IPS-NIHi11 (cell line): ENCODE data around the gene MAST4.

Source experiments
- DNase-seq: peaks from one replicate; pipeline ENCODE4 v3.0.0; 2012; ENCODE audit warnings: mixed read lengths, low spot score

MAST4 gene

GRCh38 chr5:66874004-66874403, 277.8 kb downstream of the MAST4 start:
- DNase-seq = no peak

DNA sequence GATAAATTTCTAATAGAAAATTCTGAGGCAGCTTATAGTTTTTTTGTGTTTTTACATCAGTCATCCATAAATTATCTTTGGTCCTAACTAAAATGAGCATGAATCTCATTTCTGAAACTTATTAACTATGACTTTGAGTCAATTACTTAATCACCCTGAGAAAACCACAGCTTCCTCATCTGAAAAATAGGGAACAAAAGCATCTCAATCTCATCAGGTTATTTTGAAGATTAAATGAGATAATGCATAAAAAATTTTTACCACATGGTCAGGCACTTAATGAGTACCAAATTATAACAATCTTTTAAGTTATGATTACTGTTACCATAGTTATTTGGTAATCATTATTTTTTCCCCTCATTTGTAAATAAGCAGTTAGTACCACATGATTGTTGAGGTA, 279.1 kb downstream of the MAST4 start:
- no peak for DNase-seq

DNA sequence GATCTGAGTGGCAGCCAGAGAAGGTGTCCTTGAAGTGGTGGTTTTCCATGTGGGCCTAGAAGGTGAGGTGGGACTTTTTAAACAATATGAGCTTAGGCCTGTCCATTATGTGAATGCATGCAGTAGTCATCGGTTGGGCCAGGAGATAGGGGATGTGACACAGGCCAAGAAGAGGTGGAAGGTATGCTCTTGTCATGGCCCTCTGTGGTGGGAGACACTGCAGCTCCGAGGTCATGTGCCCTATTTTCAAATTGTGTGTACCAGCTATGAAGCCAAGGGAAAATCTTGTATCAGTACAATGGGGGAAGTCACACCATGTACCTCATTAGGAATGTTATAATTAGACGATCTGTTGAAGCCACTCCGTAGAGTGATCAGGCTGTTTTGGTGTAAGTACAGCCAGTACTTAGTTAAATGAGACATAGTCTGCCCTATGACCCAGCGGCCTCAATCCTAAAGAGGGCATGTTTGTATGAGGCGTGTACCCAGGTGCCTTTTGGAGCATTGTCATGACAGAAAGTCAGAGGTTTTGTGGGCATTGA, 280.1 kb downstream of the MAST4 start:
- no peak for DNase-seq

GRCh38 chr5:66877843-66878242, 281.6 kb downstream of the MAST4 start:
- no peak for DNase-seq

- DNase-seq = no peak
Measured at GRCh38 chr5:66880401-66880800, 284.2 kb downstream of the MAST4 start.

DNA sequence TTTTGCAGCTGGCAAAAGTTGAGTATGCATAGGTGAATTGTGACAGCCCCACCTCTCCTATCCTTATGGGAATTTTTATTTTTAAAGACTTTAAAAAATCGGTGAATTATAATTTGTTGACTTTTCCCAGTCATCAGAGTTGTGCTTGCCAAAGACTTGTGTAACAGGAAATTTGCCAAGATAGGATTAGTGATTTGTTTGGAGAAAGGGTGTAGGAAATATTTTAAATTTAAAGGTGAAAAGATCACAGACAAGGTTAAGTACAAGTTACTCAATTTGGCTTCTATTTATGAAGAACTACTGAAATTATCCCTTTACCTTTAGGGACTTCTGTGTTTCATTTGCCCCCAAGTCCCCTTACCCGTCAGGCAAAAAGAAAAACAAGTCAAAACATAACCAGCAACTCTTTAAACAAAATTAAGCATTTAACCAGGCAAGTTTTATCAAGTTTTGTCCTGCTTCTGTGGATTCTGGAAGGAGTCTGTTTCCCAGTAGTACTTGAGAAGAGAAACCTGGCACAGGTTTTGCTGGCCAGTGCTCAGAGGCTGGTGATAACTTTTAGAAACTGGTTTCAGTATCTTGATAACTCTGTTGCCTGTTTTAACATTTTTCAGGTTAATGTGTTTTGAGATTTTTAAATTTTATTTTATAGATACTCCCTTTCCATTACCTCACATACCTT, 285.4 kb downstream of the MAST4 start:
- no peak for DNase-seq

GRCh38 chr5:66882606-66883227, 286.5 kb downstream of the MAST4 start:
- no peak for DNase-seq

DNA sequence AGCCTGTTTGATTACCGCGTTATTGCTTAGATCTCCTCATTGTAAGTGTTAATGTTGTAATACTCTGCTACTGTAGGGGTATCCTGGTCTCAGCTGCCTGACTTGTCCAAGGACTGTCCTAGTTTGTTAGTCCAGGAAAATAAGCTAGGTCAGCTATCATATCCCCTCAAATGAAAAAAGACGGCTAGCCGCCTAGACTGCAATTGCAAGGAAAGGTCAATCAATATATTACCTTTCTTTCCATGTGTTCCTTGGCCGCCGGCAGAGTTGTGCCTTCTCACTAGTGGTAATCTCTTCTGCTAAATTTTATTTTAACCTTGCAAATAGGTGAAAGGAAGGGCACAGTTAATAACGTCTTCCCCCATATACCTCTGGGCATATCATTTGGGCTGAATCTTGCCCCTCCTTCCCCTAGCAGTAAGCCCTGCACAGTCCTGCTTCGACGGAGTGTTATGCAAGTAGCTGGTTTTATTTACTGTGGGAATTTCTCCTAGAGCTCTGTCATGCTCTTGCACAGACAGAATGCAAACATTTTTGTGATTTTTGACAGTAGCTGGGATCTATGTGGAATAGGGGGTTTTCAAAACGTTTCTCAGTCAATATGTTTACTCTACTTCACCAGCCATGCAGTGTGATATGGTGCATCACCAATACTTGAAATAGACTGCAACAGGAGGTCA, 288.5 kb downstream of the MAST4 start:
- no peak for DNase-seq

DNA sequence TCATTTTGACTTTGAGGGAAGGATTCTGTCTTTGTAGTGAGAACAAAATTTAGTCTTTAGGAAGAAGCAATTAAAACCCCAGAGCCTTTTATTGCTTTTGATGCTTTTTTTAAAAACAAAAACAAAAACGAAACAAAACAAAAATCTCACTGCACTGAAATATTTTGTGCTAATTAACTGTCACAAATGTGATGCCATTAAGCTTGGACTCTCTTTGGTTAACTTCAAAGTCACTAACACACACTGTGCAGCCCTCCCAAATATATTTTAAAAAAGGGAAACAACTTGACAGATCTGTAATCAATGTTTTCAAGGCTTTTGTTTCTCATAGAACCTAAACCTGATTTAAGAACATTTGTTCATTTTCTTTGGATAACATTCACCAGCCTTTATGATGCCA, 290.7 kb downstream of the MAST4 start:
- no peak for DNase-seq

DNA sequence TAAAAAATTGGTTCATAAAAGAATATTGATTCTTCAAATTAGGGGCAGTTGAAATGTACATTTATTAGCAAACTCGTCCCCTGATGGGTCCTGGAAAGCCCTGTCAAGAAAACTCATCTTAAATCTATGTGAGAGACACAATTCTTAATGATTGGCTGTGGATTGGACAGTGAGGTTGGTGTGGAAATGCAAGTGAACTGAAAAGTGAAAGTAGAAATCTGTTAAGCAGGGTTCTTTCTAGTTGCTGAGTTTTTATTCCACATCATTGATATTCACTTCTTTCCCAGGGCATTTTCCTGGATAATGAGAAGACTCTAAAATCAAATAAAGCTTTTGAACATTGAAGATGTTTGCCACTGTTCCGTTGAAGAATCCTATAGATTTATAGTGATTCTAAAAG, 292.4 kb downstream of the MAST4 start:
- DNase-seq = no peak

GRCh38 chr5:66889056-66889455, 292.9 kb downstream of the MAST4 start:
- no peak for DNase-seq

GRCh38 chr5:66889524-66889923, 293.3 kb downstream of the MAST4 start:
- DNase-seq = no peak

GRCh38 chr5:66891184-66891925, 295.2 kb downstream of the MAST4 start:
- no peak for DNase-seq

DNA sequence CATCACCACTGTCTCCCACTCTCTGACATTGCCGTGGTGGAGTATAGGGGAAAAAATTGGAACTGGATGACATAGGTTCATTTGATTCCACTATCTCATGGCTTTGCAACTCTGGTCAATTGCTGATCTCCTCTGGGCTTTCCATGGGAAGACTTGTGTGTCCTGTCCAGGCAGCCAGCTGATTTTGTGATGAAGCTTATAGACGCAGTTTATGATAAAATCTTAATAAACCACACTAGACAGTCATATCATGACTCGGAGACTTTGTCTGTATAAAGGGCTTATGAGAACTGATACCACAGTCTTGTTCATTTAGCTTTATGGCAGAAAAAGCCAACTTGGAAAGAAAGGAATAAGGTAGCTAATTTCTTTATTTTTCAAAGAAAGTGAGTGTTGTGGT, 296.5 kb downstream of the MAST4 start:
- DNase-seq = no peak

GRCh38 chr5:66894480-66895240, 298.5 kb downstream of the MAST4 start:
- no peak for DNase-seq

GRCh38 chr5:66896171-66896570, 300.0 kb downstream of the MAST4 start:
- no peak for DNase-seq

GRCh38 chr5:66897356-66897755, 301.2 kb downstream of the MAST4 start:
- no peak for DNase-seq

- no peak for DNase-seq
Measured at GRCh38 chr5:66898241-66898995, 302.2 kb downstream of the MAST4 start.

DNA sequence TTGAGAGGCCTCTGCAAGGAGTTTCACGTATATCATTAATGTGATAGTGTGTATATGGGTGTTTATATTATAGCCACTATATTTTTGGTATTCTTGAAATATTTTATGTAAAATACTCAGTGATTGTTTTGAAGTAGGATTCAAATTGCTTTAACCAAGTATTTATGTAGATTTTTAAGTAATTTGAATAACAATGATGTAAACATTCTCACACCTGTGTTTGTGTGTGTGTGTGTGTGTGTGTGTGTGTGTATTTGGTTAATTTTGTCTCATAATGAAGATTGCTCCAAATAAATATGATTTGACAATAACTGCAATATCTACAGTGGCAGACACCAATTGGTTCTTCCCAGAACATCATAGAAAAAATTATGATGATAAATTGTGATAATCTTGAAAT, 307.0 kb downstream of the MAST4 start:
- DNase-seq = no peak

DNA sequence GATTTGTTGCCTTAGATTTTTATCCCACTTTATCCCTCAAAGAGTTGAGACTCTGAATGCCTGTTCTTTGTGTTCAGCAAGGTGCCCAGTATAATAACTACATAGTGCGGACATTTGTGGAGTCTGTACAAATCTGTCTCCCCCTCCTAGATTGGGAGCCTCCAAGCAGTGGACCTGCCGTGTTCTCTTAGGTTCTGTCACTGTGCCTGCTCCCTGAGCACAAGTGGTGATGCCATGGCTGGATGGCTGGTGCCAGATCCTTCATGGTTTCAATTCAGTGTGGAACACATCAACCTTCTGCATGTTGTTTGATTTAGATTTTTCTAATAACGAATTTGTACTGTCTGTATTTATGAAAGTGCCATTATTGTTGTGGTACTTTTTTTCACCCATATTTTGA, 307.5 kb downstream of the MAST4 start:
- DNase-seq = no peak

- peak; percentile 42 for DNase-seq
Measured at GRCh38 chr5:66904189-66904588, 308.0 kb downstream of the MAST4 start.
